Measurements from ENCODE around the gene XXYLT1.

XXYLT1 gene

DNA sequence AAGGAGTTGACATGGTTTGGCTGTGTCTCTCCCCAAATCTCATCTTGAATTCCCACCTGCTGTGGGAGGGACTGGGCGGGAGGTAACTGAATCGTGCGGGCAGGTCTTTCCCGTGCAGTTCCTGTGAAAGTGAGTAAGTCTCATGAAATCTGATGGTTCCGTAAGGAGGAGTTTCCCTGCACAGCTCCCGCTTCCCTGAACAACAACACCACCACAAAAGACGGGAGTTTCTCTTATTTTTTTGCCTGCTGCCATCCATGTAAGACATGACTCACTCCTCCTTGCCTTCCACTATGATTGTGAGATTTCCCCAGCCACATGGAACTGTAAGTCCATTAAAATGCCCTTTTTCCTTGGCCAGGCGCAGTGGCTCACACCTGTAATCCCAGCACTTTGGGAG lies 22.7 kb downstream of the XXYLT1 start:
- TF ChIP-seq CTCF (conservative IDR thresholded peaks at IDR 0.05; ENCODE audit: low read depth, low read length) = no peak
- H3K27me3 ChIP-seq (ENCODE audit: insufficient read depth, low read depth) = no peaks in the 10 kb centered on the region

GRCh38 chr3:195247863-195248189 lies 23.1 kb downstream of the XXYLT1 start:
- no peak for TF ChIP-seq CTCF (conservative IDR thresholded peaks at IDR 0.05; ENCODE audit: low read depth, low read length)
- no peak overlapping the region for H3K4me2 ChIP-seq
- no peak overlapping the region for H3K27ac ChIP-seq
- H3K4me3 ChIP-seq (IDR thresholded peaks at IDR 0.05; ENCODE audit: insufficient read depth, low read depth, low read length) = no peak overlapping the region
- no peak overlapping the region for H2AFZ ChIP-seq (ENCODE audit: low read depth)
- H4K20me1 ChIP-seq (ENCODE audit: insufficient read depth) = no peaks in the 10 kb centered on the region
- H3K79me2 ChIP-seq (ENCODE audit: insufficient read depth, low read depth) = no peaks in the 10 kb centered on the region
- H3K36me3 ChIP-seq (ENCODE audit: insufficient read depth) = no peaks in the 10 kb centered on the region
- no peak overlapping the region for H3K9ac ChIP-seq
- H3K27me3 ChIP-seq (ENCODE audit: insufficient read depth, low read depth) = no peaks in the 10 kb centered on the region
- H3K4me1 ChIP-seq (ENCODE audit: low read depth, poor library complexity, severe bottlenecking) = no peaks in the 10 kb centered on the region

More for the DNA sequence above, 22.7 kb downstream of the XXYLT1 start:
- H3K79me2 ChIP-seq (ENCODE audit: insufficient read depth, low read depth) = no peaks in the 10 kb centered on the region
- no peak overlapping the region for H3K9ac ChIP-seq
- H3K36me3 ChIP-seq (ENCODE audit: insufficient read depth) = no peaks in the 10 kb centered on the region
- no peaks in the 10 kb centered on the region for H4K20me1 ChIP-seq (ENCODE audit: insufficient read depth)
- no peak overlapping the region for H3K4me2 ChIP-seq
- H3K27ac ChIP-seq = no peak overlapping the region
- no peak overlapping the region for H2AFZ ChIP-seq (ENCODE audit: low read depth)
- H3K4me3 ChIP-seq (IDR thresholded peaks at IDR 0.05; ENCODE audit: insufficient read depth, low read depth, low read length) = no peak overlapping the region
- H3K4me1 ChIP-seq (ENCODE audit: low read depth, poor library complexity, severe bottlenecking) = no peaks in the 10 kb centered on the region

DNA sequence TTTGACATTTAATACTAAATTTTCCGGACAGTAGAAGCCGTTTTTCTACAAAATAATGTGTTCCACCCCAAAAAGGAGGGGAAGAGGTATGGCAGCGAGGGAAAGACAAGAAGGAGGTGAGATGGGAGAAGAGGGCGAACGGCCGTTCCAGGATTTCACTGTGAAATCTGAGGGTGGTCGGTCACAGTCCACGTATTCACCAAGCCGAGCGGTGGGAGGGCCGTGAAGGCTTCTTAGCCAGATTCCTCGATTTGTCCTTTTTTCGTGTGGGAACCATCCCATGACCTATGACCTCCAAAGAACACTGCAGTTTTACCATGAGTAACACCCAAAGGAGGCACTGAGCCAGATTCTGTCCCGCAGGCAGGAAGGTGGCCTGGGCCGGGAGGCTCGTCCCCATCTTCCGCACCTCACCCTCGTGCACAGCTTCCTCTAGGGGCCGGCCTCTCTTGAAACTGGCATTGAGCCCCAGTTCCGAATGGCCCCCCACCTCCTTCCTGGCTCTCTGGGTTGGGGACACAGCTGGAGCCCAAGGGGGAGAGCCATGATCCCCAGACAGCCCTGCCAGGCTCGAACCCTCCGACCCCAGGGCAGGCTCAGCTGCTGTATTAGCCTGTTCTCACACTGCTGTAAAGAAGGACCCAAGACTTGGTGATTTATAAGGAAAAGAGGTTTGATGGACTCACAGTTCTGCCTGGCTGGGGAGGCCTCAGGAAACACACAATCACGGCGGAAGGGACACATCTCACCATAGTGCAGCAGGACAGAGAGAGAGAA lies 23.7 kb downstream of the XXYLT1 start:
- H3K4me1 ChIP-seq (ENCODE audit: low read depth, poor library complexity, severe bottlenecking) = no peaks in the 10 kb centered on the region
- no peaks in the 10 kb centered on the region for H4K20me1 ChIP-seq (ENCODE audit: insufficient read depth)
- no peak overlapping the region for H3K4me2 ChIP-seq
- no peak overlapping the region for H3K9ac ChIP-seq
- no peaks in the 10 kb centered on the region for H3K79me2 ChIP-seq (ENCODE audit: insufficient read depth, low read depth)
- H2AFZ ChIP-seq (ENCODE audit: low read depth) = no peak overlapping the region
- no peaks in the 10 kb centered on the region for H3K27me3 ChIP-seq (ENCODE audit: insufficient read depth, low read depth)
- TF ChIP-seq CTCF (conservative IDR thresholded peaks at IDR 0.05; ENCODE audit: low read depth, low read length) = no peak
- no peak overlapping the region for H3K4me3 ChIP-seq (IDR thresholded peaks at IDR 0.05; ENCODE audit: insufficient read depth, low read depth, low read length)
- no peaks in the 10 kb centered on the region for H3K36me3 ChIP-seq (ENCODE audit: insufficient read depth)
- no peak overlapping the region for H3K27ac ChIP-seq

GRCh38 chr3:195246581-195246995 lies 24.4 kb downstream of the XXYLT1 start:
- TF ChIP-seq CTCF (conservative IDR thresholded peaks at IDR 0.05; ENCODE audit: low read depth, low read length) = no peak
- Histone ChIP-seq H3K79me2 (ENCODE audit: insufficient read depth, low read depth) (no peaks in the 10 kb centered on the region), H2AFZ (ENCODE audit: low read depth) (no peak overlapping the region), H3K27me3 (ENCODE audit: insufficient read depth, low read depth) (no peaks in the 10 kb centered on the region), H3K27ac (no peak overlapping the region), H3K36me3 (ENCODE audit: insufficient read depth) (no peaks in the 10 kb centered on the region), H3K4me1 (ENCODE audit: low read depth, poor library complexity, severe bottlenecking) (no peaks in the 10 kb centered on the region), H3K4me3 (IDR thresholded peaks at IDR 0.05; ENCODE audit: insufficient read depth, low read depth, low read length) (no peak overlapping the region), H4K20me1 (ENCODE audit: insufficient read depth) (no peaks in the 10 kb centered on the region), H3K9ac (no peak overlapping the region), H3K4me2 (no peak overlapping the region)
